IMR-90 (cell line): Measurements from ENCODE around the gene CYP4F8. TPM values are rescaled to one million over a fixed set of nuclear protein-coding genes. Genes with fewer than 3 reads are reported as not detected.

Experiments used
- ATAC-seq: fragments of 200-7000 bp; cut with Tn5 transposase; 2 replicates; pipeline ENCODE4 v1.9.1; 2020; ENCODE audit warnings: low read depth, mild to moderate bottlenecking, moderate library complexity
- BruUV-seq: library from RNA; stranded (reverse); fragments of 400-500 nt; replicated peaks from 2 replicates; lab custom pipeline; 2021; lab: Mats Ljungman, UMichigan
- CTCF ChIA-PET: fragments of 300-600 bp; formaldehyde crosslinking; extraction: SDS; loops from one replicate; lab custom pipeline; 2021; ENCODE audit warnings: antibody characterized with exemption; lab: Yijun Ruan, JAX
- POLR2A ChIA-PET: fragments of 300-600 bp; sonication (Branson Sonifier 250); formaldehyde crosslinking; loops from one replicate; lab custom pipeline; 2022; ENCODE audit warnings: antibody characterized with exemption; ENCODE audit not compliant: unreplicated experiment; lab: Charles Lee
- DNase-seq: peaks from one replicate; pipeline ENCODE4 v3.0.0; 2013
- H2AFZ ChIP-seq: replicated peaks from 2 replicates; pipeline ENCODE3; 2013; ENCODE audit warnings: low read length, mild to moderate bottlenecking; ENCODE audit not compliant: poor library complexity
- H2AK5ac ChIP-seq: 2 replicates; pipeline ENCODE4 v1.6.1; 2013; ENCODE audit warnings: low read depth, low read length, inconsistent platforms
- H2AK9ac ChIP-seq: replicated peaks from 2 replicates; pipeline ENCODE3; 2013; ENCODE audit warnings: mild to moderate bottlenecking, low read depth, low read length, moderate library complexity; ENCODE audit not compliant: poor library complexity
- H2BK120ac ChIP-seq: 2 replicates; pipeline ENCODE4 v1.6.1; 2013; ENCODE audit warnings: low read depth, low read length, inconsistent platforms
- H2BK15ac ChIP-seq: 3 replicates; pipeline ENCODE4 v1.6.1; 2013; ENCODE audit warnings: low read depth, low read length, inconsistent platforms
- H2BK20ac ChIP-seq: 2 replicates; pipeline ENCODE4 v1.6.1; 2013; ENCODE audit warnings: low read depth, mild to moderate bottlenecking, inconsistent platforms, low read length, moderate library complexity
- H2BK5ac ChIP-seq: 2 replicates; pipeline ENCODE4 v1.6.1; 2013; ENCODE audit warnings: mild to moderate bottlenecking, low read depth, low read length, inconsistent platforms; ENCODE audit not compliant: poor library complexity, severe bottlenecking
- H3K14ac ChIP-seq: replicated peaks from 2 replicates; pipeline ENCODE4 v1.6.1; 2013; ENCODE audit warnings: low read depth, low read length, inconsistent platforms
- H3K18ac ChIP-seq: 2 replicates; pipeline ENCODE4 v1.6.1; 2013; ENCODE audit warnings: low read depth, low read length, control low read depth
- H3K23ac ChIP-seq: 2 replicates; pipeline ENCODE4 v1.6.1; 2013; ENCODE audit warnings: low read depth, low read length, inconsistent platforms
- H3K27ac ChIP-seq: 2 replicates; pipeline ENCODE4 v1.5.1; 2013; ENCODE audit warnings: mild to moderate bottlenecking, control low read depth, low read length; ENCODE audit not compliant: insufficient read depth
- H3K27me3 ChIP-seq: 2 replicates; pipeline ENCODE4 v1.6.1; 2013; ENCODE audit warnings: low read length; ENCODE audit not compliant: control insufficient read depth, insufficient read depth
- H3K36me3 ChIP-seq: 2 replicates; pipeline ENCODE4 v1.6.1; 2013; ENCODE audit warnings: low read length, mixed read lengths; ENCODE audit not compliant: control insufficient read depth, insufficient read depth
- H3K4ac ChIP-seq: 2 replicates; pipeline ENCODE4 v1.6.1; 2013; ENCODE audit warnings: low read depth, low read length, inconsistent platforms
- H3K4me1 ChIP-seq: 2 replicates; pipeline ENCODE4 v1.6.1; 2013; ENCODE audit warnings: low read length, mixed read lengths; ENCODE audit not compliant: control insufficient read depth, insufficient read depth
- H3K4me2 ChIP-seq: 2 replicates; pipeline ENCODE4 v1.6.1; 2013; ENCODE audit warnings: low read depth, mild to moderate bottlenecking, control low read depth, low read length, moderate library complexity
- H3K4me3 ChIP-seq: 2 replicates; pipeline ENCODE4 v1.5.1; 2013; ENCODE audit warnings: low read depth, mild to moderate bottlenecking, control low read depth, low read length, moderate library complexity; ENCODE audit not compliant: insufficient read depth
- H3K56ac ChIP-seq: 2 replicates; pipeline ENCODE4 v1.6.1; 2013; ENCODE audit warnings: low read length, inconsistent platforms; ENCODE audit not compliant: insufficient read depth; ENCODE audit errors: extremely low read depth
- H3K79me1 ChIP-seq, 2 experiments: 2 replicates each; pipeline ENCODE4 v1.6.1; 2013; ENCODE audit warnings: low read length in 2 of 2, inconsistent platforms in 1 of 2, low read depth in 1 of 2
- H3K9ac ChIP-seq: 2 replicates; pipeline ENCODE4 v1.6.1; 2013; ENCODE audit warnings: low read depth, low read length, control low read depth
- H3K9me1 ChIP-seq: 2 replicates; pipeline ENCODE4 v1.6.1; 2013; ENCODE audit warnings: low read length, inconsistent platforms; ENCODE audit not compliant: insufficient read depth
- H3K9me3 ChIP-seq: 2 replicates; pipeline ENCODE4 v1.6.1; 2013; ENCODE audit warnings: low read length; ENCODE audit not compliant: control insufficient read depth, insufficient read depth
- H4K20me1 ChIP-seq: 2 replicates; pipeline ENCODE4 v1.6.1; 2013; ENCODE audit warnings: low read length, inconsistent platforms; ENCODE audit not compliant: insufficient read depth
- H4K5ac ChIP-seq: 2 replicates; pipeline ENCODE4 v1.6.1; 2013; ENCODE audit warnings: mild to moderate bottlenecking, low read depth, low read length, control low read depth
- H4K8ac ChIP-seq, 2 experiments: 2 replicates each; pipeline ENCODE4 v1.6.1; 2013; ENCODE audit warnings: low read depth in 2 of 2, low read length in 2 of 2, control low read depth in 1 of 2, inconsistent platforms in 1 of 2
- H4K91ac ChIP-seq: 2 replicates; pipeline ENCODE4 v1.6.1; 2013; ENCODE audit warnings: low read depth, low read length, inconsistent platforms; ENCODE audit not compliant: insufficient read depth
- BHLHE40 ChIP-seq: fragments of 150-350 bp; IDR thresholded peaks from 2 replicates; pipeline ENCODE4 v1.6.1; 2016; ENCODE audit warnings: mild to moderate bottlenecking, low read depth, low read length
- CEBPB ChIP-seq: IDR thresholded peaks from 2 replicates; pipeline ENCODE4 v1.6.1; 2012; ENCODE audit warnings: low read depth, low read length, improper control_type of control experiment
- CHD1 ChIP-seq: IDR thresholded peaks from 2 replicates; pipeline ENCODE4 v1.6.1; 2012; ENCODE audit warnings: low read depth, low read length, improper control_type of control experiment
- FOS ChIP-seq: fragments of 150-350 bp; IDR thresholded peaks from 2 replicates; pipeline ENCODE4 v1.6.1; 2016; ENCODE audit warnings: low read depth, low read length
- MAFK ChIP-seq: IDR thresholded peaks from 2 replicates; pipeline ENCODE4 v1.6.1; 2012; ENCODE audit warnings: low read depth, low read length, improper control_type of control experiment
- MAZ ChIP-seq: IDR thresholded peaks from 2 replicates; pipeline ENCODE4 v1.6.1; 2012; ENCODE audit warnings: low read depth, mild to moderate bottlenecking, low read length, improper control_type of control experiment, moderate library complexity, borderline replicate concordance
- MXI1 ChIP-seq: IDR thresholded peaks from 2 replicates; pipeline ENCODE4 v1.6.1; 2012; ENCODE audit warnings: low read depth, mild to moderate bottlenecking, low read length, moderate library complexity, borderline replicate concordance
- NFE2L2 ChIP-seq: fragments of 150-350 bp; IDR thresholded peaks from 2 replicates; pipeline ENCODE4 v1.6.1; 2016; ENCODE audit warnings: low read depth, mild to moderate bottlenecking, low read length
- POLR2A ChIP-seq: IDR thresholded peaks from 2 replicates; pipeline ENCODE4 v1.6.1; 2012; ENCODE audit warnings: mild to moderate bottlenecking, low read depth, low read length
- RAD21 ChIP-seq: IDR thresholded peaks from 2 replicates; pipeline ENCODE4 v1.6.1; 2012; ENCODE audit warnings: low read length, improper control_type of control experiment
- RCOR1 ChIP-seq: IDR thresholded peaks from 2 replicates; pipeline ENCODE4 v1.6.1; 2012; ENCODE audit warnings: mild to moderate bottlenecking, low read length, improper control_type of control experiment; ENCODE audit not compliant: insufficient replicate concordance
- RFX5 ChIP-seq: IDR thresholded peaks from 2 replicates; pipeline ENCODE4 v1.8.0; 2012; ENCODE audit warnings: low read depth, mild to moderate bottlenecking, low read length, moderate library complexity
- SMC3 ChIP-seq: fragments of 150-350 bp; IDR thresholded peaks from 2 replicates; pipeline ENCODE4 v1.6.1; 2016; ENCODE audit warnings: low read depth, mild to moderate bottlenecking, antibody characterized with exemption, low read length, moderate library complexity
- USF2 ChIP-seq: fragments of 150-350 bp; IDR thresholded peaks from 2 replicates; pipeline ENCODE4 v1.6.1; 2017; ENCODE audit warnings: mild to moderate bottlenecking, antibody characterized with exemption, low read length, low read depth
- WGBS, 2 experiments: methylation state at CpG; one replicate each; pipeline versions ENCODE4 v1.1.5 to v1.1.7; 2013; ENCODE audit warnings: missing lambda C conversion rate in 2 of 2; ENCODE audit not compliant: insufficient read length in 1 of 2; ENCODE audit errors: extremely low coverage in 2 of 2; 5-methylcytosine and 5-hydroxymethylcytosine counted together
- dilution Hi-C: fragments of 300-500 bp; cut with HindIII; formaldehyde crosslinking; loops from one replicate; pipeline ENCODE4 v1.14.3; 2018; ENCODE audit warnings: low sequenced_read_pairs; ENCODE audit not compliant: unreplicated experiment
- in situ Hi-C: fragments of 300-500 bp; cut with MboI; formaldehyde crosslinking; loops from 3 replicates; pipeline ENCODE4 v1.14.3; 2019; ENCODE audit warnings: low sequenced_read_pairs, inconsistent platforms, mixed read lengths
- intact Hi-C: fragments of 100-400 bp; cut with micrococcal nuclease; formaldehyde crosslinking; loops from 2 replicates; pipeline ENCODE4 v1.10.0; 2022
- polyA plus RNA-seq, 3 experiments: library from polyadenylated mRNA; depleted of rRNA; stranded (reverse); fragments of >200 nt; gene quantifications; 2 replicates each; pipeline ENCODE4 v1.2.3, GENCODE V29; 2012; ENCODE audit warnings: low replicate concordance in 1 of 3
- total RNA-seq: library from RNA; depleted of rRNA; stranded (reverse); fragments of >200 nt; gene quantifications from 2 replicates; pipeline ENCODE4 v1.2.3, GENCODE V29; 2012
- TF ChIP-seq, protein P1 (sequence below): fragments of 150-350 bp; IDR thresholded peaks from 2 replicates; pipeline ENCODE4 v1.6.1; 2016; ENCODE audit warnings: low read depth, mild to moderate bottlenecking, low read length, moderate library complexity, borderline replicate concordance

The CYP4F8 gene
- total and polyA plus RNA-seq, 2 of the 4 experiments (the other 2 are of a cell fraction) = not detected

GRCh38 chr19:15628236-15629002 is 13.4 kb downstream of the CYP4F8 start:
- ChIA-PET CTCF (no interaction called here), POLR2A (no interaction called here)
- H2AFZ ChIP-seq = no peak overlapping the region
- TF ChIP-seq CEBPB (no peak), RFX5 (no peak), MXI1 (no peak), BHLHE40 (no peak), CHD1 (no peak), MAFK (no peak), RAD21 (no peak), FOS (no peak), USF2 (no peak), NFE2L2 (no peak), SMC3 (no peak), RCOR1 (no peak), MAZ (no peak), POLR2A (no peak)
- TF ChIP-seq, protein P1, sequence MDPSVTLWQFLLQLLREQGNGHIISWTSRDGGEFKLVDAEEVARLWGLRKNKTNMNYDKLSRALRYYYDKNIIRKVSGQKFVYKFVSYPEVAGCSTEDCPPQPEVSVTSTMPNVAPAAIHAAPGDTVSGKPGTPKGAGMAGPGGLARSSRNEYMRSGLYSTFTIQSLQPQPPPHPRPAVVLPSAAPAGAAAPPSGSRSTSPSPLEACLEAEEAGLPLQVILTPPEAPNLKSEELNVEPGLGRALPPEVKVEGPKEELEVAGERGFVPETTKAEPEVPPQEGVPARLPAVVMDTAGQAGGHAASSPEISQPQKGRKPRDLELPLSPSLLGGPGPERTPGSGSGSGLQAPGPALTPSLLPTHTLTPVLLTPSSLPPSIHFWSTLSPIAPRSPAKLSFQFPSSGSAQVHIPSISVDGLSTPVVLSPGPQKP = no peak

More at GRCh38 chr19:15628236-15629002, 13.4 kb downstream of the CYP4F8 start:
- Histone ChIP-seq H3K9ac (no peak overlapping the region), H3K14ac (no peak overlapping the region), H3K9me1 (no peaks in the 10 kb centered on the region), H2BK120ac (no peak overlapping the region), H2BK5ac (no peak overlapping the region), H3K4ac (no peak overlapping the region), H2AK5ac (no peak overlapping the region), H3K79me1 (no peaks in the 10 kb centered on the region), H4K20me1 (no peaks in the 10 kb centered on the region), H3K4me3 (no peak overlapping the region), H2BK15ac (no peak overlapping the region), H4K8ac (no peak overlapping the region), H2AK9ac (no peak overlapping the region), H3K27ac (no peak overlapping the region), H3K27me3 (no peaks in the 10 kb centered on the region), H3K9me3 (no peaks in the 10 kb centered on the region; the same call in 1 of the 2 replicates), H2BK20ac (no peak overlapping the region), H3K36me3 (no peaks in the 10 kb centered on the region), H3K23ac (no peak overlapping the region), H3K56ac (no peak overlapping the region), H4K5ac (no peak overlapping the region), H4K91ac (no peak overlapping the region), H3K4me1 (no peaks in the 10 kb centered on the region), H3K18ac (no peak overlapping the region), H3K4me2 (no peak overlapping the region)
- no TSS peak for BruUV-seq
- dilution Hi-C loops (no loop called here), intact Hi-C loops (loop anchor here (2.0 kb wide), 1 partner anchor 412 kb away; no protein-coding TSS in a partner anchor), in situ Hi-C loops (loop anchor here (25.0 kb wide), 2 partner anchors 559 to 784 kb away; partner anchors contain the start of genes AP1M1 and FAM32A)
- no peak for DNase-seq
- no CpG with 5 or more reads among the region's 22 CpGs for WGBS, 2 experiments
- no peak for ATAC-seq
